DND-41 (cell line): ENCODE data around the gene SLC27A2.

Experiments used
- CTCF ChIP-seq: IDR thresholded peaks from 2 replicates; pipeline ENCODE4 v1.5.1; 2012; ENCODE audit warnings: borderline replicate concordance, low read length, moderate library complexity, mild to moderate bottlenecking; ENCODE audit not compliant: poor library complexity, severe bottlenecking; ENCODE audit errors: extremely low read depth
- EZH2 ChIP-seq: IDR thresholded peaks from 3 replicates; pipeline ENCODE4 v1.6.1; 2012; ENCODE audit warnings: borderline replicate concordance, low read depth, mild to moderate bottlenecking, moderate library complexity, low read length, inconsistent platforms; ENCODE audit not compliant: severe bottlenecking

GRCh38 chr15:50260969-50261496 is 79.0 kb downstream of the SLC27A2 start:
- no peak for TF ChIP-seq CTCF
- no peak for TF ChIP-seq EZH2
